HG03039 (cell line): ENCODE data around the gene APCDD1L.
"Not testable (repeated sequence)": the region's sequence is repeated elsewhere in the genome, so short reads cannot be mapped to it uniquely, and the experiment has no call there.

ENCODE experiments used
- ATAC-seq: cut with Tn5 transposase; IDR thresholded peaks from one replicate; pipeline ENCODE4 v1.9.1; 2021; ENCODE audit warnings: mild to moderate bottlenecking, moderate library complexity; ENCODE audit not compliant: unreplicated experiment

The APCDD1L gene

DNA sequence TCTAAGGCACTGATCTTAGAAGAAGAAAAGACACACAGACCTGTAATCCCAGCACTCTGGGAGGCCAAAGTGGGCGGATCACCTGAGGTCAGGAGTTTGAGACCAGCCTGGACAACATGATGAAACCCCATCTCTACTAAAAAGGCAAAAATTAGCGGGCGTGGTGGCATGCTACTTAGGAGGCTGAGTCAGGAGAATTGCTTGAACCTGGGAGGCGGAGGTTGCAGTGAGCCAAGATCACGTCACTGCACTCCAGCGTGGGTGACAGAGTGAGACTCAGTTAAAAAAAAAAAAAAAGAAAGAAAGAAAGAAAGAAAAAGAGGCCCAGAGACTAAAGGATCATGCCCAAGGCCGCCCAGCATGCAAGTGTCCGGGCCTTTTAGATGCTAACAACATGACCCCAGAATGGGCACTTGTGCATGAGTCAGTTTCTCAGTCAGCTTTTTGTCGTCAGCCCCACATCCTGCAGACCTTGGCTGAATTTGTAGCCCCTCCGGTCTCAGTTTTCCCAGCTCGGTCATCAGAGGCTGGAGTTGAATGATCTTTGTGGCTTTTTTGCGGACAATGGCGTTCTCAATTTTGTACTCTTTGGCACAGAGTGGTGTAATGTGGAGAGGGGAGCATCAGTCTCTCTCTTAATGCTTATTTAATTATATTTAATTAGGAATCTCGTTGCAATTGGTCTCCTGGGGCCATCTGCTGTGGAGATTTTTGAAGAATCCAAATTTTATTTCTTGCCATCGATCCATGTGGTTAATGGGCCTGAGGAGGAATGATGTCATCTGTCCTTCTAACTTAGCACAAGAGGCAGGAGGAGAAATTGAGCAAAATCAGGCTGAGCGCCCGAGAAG is 30.6 kb upstream of the APCDD1L start:
- ATAC-seq: no peak

DNA sequence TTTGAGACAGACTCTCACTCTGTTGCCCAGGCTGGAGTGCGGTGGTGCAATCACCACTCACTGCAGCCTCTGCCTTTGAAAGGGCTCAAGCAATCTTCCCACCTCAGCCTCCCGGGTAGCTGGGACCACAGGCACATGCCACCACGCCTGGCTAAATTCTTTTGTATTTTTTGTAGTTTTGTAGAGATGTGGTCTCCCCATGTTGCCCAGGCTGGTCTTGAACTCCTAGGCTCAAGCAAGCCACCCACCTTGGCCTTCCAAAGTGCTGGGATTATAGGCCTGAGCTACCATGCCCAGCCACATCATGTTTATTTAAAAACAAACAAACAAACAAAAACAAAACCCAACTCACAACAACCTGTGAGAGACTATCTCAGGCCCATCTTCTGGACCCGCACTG is 29.7 kb upstream of the APCDD1L start:
- no peak for ATAC-seq

DNA sequence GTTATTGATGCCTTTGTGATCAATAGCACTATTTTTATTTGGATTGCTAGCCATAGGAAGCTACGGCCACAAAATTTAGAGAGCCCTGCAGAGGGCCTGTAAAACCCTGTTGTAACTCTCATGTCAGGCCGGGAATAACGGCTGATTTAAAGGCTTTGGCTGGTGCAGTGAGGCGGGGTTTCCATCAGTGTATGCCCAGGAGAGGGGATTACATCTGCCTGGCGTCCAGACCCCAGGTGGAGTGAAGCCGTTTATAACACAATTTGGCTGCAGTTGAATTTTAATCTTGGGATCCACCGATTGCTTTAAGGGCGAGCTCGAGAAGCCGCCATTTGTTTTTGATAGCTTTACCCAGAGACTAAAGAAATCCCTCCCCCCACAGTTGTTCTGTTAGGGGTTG is 29.1 kb upstream of the APCDD1L start:
- ATAC-seq: no peak

DNA sequence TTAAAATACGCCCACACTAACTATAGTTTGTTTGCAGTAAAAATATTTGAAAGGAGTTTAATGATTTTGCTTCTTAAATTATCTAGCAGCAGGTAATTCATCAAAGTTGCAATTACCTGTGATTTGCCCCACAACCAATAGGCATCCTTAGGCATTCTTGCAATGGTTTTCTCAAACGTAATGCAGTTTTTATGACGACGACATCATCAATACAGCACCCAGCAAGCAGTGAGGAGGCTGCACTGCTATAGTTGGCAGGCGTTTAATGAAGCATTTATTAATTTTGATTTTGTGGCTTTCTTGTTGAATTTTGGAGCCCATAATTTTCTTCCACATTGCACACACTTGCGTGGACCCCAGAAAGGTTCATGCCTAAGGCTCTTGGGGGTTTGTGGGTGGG is 28.1 kb upstream of the APCDD1L start:
- ATAC-seq: no peak

DNA sequence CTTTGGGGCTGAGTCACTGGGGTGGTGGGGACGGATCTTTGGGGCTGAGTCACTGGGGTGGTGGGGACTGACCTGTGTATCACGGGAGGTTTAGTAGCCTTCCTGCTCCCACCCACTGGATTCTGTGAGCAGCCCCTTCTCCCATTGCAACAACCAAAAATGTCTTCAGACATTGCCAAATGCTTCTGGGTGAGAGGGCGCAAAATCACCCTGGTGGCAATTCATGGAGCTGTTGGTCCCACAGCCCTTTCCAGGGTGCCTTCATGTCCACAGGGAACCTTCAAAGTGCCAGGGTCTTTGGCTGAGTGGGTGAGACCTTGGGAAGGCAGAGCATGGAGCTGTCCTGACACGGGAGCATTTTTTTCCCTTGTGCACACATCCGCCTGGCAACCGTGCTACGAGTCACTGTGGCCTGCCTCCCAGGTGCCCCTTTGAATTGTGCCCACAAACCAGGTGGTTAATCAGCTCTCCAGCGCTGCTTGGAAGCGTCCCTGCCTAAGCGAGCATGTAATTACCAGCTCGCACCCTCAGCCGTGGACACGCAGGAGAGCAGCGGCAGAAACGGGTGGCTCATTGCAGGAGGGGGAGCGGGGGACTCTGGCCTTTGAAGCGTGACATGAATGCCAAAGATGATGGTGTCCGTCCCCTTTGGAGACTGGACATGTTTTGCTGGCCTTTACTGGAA is 27.4 kb upstream of the APCDD1L start:
- ATAC-seq: no peak

DNA sequence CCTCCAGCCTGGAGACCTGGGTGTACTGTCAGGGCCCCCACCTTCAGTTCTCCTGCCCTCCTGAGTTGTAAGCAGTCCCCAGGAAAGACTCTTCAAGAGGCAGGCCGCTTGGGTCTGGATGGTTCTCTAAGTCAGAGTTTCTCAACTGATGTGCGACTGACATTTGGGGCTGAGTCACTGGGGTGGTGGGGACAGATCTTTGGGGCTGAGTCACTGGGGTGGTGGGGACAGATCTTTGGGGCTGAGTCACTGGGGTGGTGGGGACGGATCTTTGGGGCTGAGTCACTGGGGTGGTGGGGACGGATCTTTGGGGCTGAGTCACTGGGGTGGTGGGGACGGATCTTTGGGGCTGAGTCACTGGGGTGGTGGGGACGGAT is 26.8 kb upstream of the APCDD1L start:
- not testable (repeated sequence) for ATAC-seq

DNA sequence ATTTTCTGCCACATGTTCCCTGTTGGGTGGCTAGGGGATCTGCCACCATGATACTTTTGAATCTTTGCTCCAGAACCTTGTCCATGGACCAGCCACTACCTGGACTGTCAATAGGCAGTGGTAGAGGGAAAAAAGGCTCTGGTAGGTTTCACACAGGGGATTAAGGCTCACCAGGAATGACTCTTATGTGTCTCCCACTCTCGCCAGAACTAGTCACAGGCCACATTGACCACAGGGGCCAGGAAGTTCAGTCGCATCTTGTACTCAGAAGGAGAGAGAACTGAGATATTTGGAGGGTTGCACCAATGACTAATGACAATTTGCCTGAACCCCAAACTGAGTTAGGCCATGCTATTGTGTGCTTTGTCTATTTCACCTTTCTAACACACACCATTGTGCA is 23.6 kb upstream of the APCDD1L start:
- ATAC-seq: no peak

DNA sequence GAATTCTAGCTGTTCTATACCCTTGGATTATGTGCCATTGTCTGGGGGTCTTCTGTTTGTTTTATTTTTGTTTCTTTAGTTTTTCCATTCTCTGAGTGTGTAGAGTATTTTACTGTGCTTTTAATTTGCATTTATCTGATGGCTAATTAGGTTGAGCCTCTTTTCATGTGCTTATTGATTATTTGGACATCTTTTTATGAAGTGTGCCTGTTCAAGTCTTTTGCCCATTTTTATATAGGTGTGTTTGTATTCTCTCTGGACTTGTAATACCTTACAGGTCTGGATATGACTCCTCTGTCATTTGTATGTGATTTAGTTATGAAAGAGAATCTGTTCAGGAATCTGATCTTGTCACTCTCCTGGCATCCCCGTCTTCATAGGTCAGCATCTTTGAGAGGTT is 22.6 kb upstream of the APCDD1L start:
- no peak for ATAC-seq

DNA sequence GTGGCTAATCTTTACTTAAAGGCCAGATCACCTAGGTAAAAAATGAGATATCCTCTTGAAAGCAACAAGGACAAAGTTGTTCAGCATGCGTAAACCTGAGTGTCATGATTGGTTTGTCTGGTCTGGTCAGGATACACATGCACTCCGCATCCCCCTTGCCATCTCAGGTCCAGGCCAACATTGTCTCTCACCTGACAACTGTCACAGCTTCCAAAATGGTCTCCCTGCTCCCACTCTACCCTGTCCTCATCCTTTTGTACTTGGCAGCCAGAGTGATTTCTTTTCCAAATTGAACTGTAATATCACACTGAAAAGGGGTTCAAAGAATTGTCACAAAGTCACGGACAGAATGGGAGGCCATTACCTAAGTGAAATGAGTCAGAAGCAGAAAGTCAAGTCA is 21.1 kb upstream of the APCDD1L start:
- no peak for ATAC-seq

DNA sequence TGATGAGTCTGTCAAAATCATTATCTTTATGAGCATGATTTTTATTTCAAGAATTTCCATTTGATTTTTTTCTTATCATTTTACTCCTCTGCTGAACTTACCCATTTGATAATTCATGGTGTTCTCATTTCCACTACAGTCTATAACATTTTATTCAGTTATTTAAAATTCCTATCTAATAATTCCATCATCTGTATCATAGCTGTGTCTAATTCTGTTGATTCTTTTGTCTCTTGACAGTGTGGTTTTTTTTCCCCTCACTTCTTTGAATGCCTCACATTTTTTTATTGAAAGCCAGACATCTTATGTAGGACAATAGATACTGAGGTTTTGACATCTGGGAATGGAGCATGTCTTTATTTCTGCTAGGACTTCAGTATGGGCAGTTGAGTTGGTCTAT is 16.5 kb upstream of the APCDD1L start:
- ATAC-seq: no peak

DNA sequence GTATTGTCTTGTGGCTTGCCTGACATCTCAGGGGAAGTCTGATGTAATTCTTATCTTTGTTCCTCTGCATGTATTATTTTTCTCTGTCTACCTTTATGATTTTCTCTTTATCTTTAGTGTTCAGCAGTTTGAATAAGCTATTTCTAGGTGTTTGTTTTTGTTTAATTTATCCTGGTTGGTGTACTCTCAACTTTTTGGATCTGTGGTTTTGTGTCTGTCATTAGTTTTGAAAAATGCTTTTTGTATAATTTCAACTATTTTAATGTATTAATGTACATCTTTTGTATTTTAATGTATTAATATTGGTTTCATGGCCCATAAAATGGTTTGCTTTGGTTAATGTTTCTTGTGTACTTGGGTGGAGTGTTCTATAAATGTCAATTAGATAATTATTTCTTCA is 15.9 kb upstream of the APCDD1L start:
- no peak for ATAC-seq

DNA sequence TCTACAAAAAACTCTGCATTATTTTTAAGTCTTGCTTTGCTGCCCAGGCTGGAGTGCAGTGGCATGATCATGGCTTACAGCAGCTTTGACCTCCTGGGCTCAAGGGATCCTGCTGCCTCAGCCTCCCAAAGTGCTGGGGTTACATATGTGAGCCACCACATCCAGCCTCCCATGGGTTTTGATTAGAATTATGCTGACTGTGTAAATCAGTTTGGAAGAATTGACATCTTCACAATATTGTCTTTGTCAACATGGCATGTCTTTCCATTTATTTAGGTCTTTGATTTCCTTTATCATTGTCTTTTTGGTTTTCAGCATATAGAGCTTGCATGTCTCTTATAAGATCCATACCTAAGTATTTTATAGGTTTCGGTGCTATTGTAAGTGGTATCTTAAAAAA is 13.2 kb upstream of the APCDD1L start:
- no peak for ATAC-seq

DNA sequence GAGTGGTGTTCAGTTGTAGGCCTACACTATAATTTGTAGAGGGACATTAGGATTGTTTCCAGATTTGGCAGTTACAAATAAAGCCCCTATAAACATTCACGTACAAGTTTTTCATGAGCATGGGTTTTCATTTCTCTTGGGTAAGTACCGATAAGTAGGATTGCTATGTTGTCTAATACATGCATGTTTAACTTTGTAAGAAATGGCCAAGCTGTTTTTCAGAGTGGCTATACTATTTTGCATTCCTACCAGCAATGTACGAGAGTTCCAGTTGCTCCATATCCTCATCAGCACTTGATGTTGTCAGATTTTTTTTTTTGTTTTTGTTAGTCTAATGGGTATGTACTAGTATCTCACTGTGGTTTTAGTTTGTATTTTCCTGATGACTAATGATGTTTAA is 11.2 kb upstream of the APCDD1L start:
- ATAC-seq: no peak

DNA sequence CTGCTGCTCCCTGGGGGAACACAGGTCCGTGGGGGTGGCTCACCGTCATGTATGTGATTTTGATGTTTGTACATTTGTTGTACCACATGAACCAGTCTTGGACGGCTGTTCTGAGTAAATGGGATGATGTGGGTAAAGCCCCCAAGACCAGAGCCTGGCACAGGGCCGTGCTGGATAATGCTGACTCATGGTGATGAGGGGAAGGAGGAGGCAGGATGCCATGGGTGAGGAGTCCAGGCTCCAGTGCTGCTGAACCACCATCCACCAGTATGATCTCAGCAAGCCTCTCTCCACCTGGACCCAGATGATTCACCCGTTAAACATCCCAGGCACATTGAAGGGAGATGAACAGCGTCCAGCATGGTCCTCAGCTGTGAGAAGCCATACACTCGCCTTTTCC is 9.6 kb upstream of the APCDD1L start:
- ATAC-seq: no peak

DNA sequence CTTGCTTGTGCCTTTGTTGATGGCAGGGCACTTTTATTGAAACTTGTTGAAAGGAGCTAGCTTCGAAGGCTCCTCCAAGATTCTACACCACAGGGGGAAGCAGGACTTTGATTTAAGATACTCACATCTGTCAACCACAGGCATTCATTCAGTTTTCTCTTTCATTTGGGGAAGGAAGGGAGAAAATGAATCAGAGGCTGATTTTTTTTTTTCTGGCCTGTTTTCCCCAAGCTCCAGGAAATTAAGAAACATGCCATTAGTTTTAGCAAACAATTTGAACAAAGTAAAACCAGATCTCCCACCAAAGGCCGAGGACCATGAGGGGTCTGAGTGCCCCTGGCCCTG is 8.7 kb upstream of the APCDD1L start:
- ATAC-seq: no peak

DNA sequence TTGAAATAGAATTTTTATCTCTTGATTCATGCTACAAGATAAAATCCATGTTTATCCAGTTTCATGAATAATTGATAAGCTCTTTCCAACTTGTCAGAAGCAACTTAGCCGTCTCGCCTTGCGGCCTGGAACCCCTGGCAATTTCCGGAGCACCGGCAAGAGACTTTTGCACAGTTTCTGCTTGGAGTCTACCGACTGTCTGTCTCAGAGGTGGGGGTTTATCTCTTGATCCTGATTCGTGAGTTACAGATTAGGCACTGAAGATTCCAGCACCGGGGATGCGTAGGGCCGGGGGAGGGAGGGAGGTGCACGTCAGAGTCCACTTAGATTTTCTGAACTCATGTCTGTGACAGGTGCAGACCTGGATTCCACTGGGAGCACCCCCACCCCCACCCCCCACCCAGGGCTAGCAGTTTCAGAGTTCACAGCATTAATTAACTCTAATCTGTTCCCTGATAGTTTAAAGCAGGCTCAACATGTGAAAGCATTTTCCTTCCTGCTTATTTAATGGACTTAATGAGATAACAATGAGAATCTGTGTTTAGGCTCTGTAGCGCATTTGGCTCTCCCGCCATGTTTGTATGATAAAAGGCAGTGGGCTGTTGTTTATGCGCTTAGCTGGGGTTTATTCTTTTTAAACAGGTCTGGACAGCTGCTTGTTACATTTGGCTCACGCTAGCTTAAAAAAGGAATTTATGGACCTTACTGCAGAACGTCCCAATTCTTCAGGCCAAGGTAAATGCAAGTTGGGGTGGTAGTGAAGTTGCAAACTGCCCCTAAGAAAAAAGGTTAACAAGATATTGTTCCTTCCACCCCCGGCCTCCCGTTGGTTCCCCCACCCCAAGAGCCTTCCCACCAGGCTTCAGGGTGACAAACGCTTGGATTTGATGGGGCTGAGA is 8.1 kb upstream of the APCDD1L start:
- no peak for ATAC-seq

DNA sequence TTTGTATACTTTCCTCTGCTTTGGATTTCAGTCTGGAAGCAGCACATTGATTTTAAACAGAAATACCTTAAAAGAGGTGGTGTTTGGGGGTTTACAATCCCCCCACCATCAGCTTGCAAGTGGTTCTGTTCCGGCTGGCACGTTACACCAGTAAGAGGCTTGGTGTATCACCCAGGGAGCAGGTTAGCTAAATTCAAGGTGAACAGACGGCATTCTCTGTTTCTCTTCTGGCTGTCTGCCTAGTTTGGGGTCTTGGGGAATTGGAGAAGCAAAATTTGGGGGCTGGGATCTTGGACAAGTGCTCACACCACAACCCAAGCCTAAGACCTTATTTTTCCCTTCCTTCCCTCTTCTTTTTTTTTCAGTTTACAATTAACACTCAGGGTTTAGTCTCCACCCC is 7.5 kb upstream of the APCDD1L start:
- ATAC-seq: no peak

DNA sequence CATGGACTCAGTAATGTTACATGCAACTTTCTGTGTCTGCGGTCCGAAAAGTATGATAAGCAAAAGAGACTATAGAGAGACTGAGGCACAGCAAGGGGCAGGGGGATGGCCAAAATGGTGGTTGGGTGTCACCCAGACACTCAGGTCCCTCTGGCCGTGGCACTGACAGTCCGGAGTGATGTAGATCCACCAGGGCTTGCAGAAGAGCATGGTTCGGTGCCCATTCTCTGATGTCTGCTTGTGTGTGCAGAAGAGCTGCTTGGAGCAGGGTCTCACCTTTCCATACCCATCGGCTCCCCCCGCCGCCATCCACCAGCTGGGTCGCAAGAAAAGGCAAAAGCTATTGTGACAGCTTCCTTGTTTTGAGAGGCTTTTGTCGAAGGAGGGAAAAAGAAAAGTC is 6.6 kb upstream of the APCDD1L start:
- ATAC-seq: no peak

DNA sequence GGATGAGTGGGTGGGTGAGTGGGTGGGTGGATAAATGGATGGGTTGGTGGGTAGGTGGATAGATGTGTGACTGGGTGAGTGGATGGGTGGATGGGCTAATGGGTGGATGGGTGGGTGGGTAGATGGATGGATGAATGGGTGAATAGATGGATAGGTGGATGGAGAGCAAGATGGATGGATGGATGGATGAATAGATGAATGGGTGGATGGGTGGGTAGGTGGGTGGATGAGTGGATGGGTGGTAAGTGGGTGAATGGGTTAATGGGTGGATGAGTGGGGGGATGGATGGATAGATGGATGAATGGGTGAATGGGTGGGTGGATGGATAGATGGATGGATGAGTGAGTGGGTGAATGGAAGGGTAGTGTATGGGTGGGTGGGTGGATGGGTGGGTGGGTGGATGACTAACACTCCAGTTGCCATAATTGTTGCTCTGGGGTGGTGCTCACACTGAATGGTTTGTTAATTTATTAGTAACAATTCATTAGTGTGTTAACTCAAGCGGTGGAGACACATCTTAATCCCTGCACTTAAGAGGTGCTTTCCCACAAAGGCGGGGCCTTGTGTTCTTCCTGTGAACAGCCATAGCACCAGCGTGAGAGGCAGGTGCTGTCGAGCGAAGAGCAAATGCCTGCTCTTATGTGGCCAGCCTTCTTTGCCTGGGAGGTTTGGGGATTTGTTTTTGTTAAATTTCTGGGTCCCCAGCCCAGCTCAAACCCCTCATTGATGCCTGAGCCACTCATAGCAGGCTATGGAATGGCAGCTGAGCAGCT is 4.9 kb upstream of the APCDD1L start:
- ATAC-seq: no peak

DNA sequence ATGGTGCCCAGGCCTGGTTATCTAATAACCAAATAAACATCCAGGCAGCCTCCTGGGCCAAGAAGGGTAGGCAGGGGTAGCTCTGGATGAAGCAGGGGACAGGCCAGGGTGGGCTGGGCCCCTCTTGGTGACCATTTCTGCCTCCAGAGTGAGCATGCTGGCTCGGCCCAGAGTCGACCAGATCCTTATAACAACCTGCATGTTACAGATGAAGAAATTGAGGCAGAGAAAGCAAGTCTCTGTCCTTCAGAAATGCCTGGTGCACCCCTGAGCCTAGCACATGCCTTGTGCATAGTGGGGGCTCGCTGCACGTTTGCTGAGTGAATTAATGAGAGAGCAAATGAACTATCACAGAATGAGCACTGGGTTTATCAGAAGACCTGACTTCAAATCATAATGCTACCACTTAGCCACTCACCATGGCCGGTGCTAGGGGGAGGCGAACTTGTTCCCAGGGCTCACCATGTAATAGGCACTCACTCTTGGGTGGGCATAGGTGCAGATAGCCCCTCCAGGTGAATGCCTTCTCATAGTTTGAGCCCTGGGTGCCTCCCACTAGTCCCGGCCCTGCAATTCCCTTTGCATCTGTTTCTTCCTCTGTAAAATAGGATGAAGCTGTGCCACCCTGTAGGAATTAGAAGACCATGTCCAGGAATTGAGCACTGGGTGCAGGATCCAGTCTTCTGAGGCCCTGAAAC is 3.8 kb upstream of the APCDD1L start:
- no peak for ATAC-seq
